GM20000 (cell line): ENCODE measurements around the gene CLIC1.

Experiments
- DNase-seq: peaks from one replicate; pipeline ENCODE4 v3.0.0; 2012; ENCODE audit warnings: low spot score
- CTCF ChIP-seq: IDR thresholded peaks from 2 replicates; pipeline ENCODE4 v1.5.1; 2012; ENCODE audit warnings: mild to moderate bottlenecking, control low read depth; ENCODE audit errors: extremely low read depth, missing control alignments

CLIC1 gene

GRCh38 chr6:31761343-31761742 is 25.0 kb upstream of the CLIC1 start:
- TF ChIP-seq CTCF = no peak
- DNase-seq = no peak

- no peak for DNase-seq
- TF ChIP-seq CTCF = no peak
Observed at GRCh38 chr6:31760790-31761189, 24.5 kb upstream of the CLIC1 start.

GRCh38 chr6:31758281-31758680 is 22.0 kb upstream of the CLIC1 start:
- TF ChIP-seq CTCF = no peak
- DNase-seq = no peak

- no peak for TF ChIP-seq CTCF
- DNase-seq = no peak
Observed at GRCh38 chr6:31752739-31753319, 16.5 kb upstream of the CLIC1 start.

GRCh38 chr6:31750411-31751022 is 14.2 kb upstream of the CLIC1 start:
- no peak for TF ChIP-seq CTCF
- DNase-seq = no peak

GRCh38 chr6:31749301-31750036 is 13.1 kb upstream of the CLIC1 start:
- TF ChIP-seq CTCF = no peak
- no peak for DNase-seq

GRCh38 chr6:31744422-31744821 is 8.1 kb upstream of the CLIC1 start:
- no peak for TF ChIP-seq CTCF
- no peak for DNase-seq
